K562 (cell line): ENCODE results near the gene MATN4. TPM values are rescaled to one million over a fixed set of nuclear protein-coding genes. Genes with fewer than 3 reads are reported as not detected.

Experiments used
- BCOR ChIP-seq: fragments of 450-650 bp; IDR thresholded peaks from 2 replicates; pipeline ENCODE4 v1.6.1; 2016
- C11orf30 ChIP-seq: fragments of 450-650 bp; IDR thresholded peaks from 2 replicates; pipeline ENCODE4 v1.6.1; 2016; ENCODE audit warnings: low read depth, mild to moderate bottlenecking
- ERF ChIP-seq: fragments of 450-650 bp; formaldehyde crosslinking; IDR thresholded peaks from 2 replicates; pipeline ENCODE4 v1.4.0; 2020; ENCODE audit warnings: mild to moderate bottlenecking, mixed read lengths
- FOS ChIP-seq: IDR thresholded peaks from 3 replicates; pipeline ENCODE4 v1.6.1; 2011; ENCODE audit not compliant: insufficient read length; ENCODE audit errors: extremely low read depth
- NCOA6 ChIP-seq: fragments of 450-650 bp; IDR thresholded peaks from 2 replicates; pipeline ENCODE4 v1.6.1; 2017; ENCODE audit warnings: mild to moderate bottlenecking
- NFIC ChIP-seq: fragments of 450-650 bp; IDR thresholded peaks from 2 replicates; pipeline ENCODE4 v1.6.1; 2017; ENCODE audit warnings: mild to moderate bottlenecking, inconsistent platforms
- RBBP5 ChIP-seq: fragments of 200-600 bp; sonication (generic); IDR thresholded peaks from 2 replicates; pipeline ENCODE4 v1.6.1; 2012; ENCODE audit warnings: borderline replicate concordance, mild to moderate bottlenecking, low read length, control low read depth, inconsistent platforms; ENCODE audit not compliant: insufficient read depth, poor library complexity, severe bottlenecking
- SPI1 ChIP-seq: IDR thresholded peaks from 2 replicates; pipeline ENCODE4 v1.6.1; 2011; ENCODE audit warnings: low read depth, low read length, control low read depth, borderline replicate concordance
- TEAD4 ChIP-seq, 2 experiments: sonication (generic) in 1 of 2; formaldehyde crosslinking in 1 of 2; IDR thresholded peaks; 2 replicates each; pipeline versions ENCODE4 v1.6.1 to v1.8.0; 2012 to 2022; ENCODE audit warnings: borderline replicate concordance in 1 of 2, inconsistent platforms in 1 of 2, low read length in 1 of 2, mild to moderate bottlenecking in 1 of 2, missing genetic modification reagents in 1 of 2
- U2AF1 ChIP-seq: fragments of 200-400 bp; formaldehyde crosslinking; optimal IDR thresholded peaks from 2 replicates; pipeline ENCODE3; 2017; ENCODE audit warnings: mild to moderate bottlenecking, low read depth, low read length, moderate library complexity
- ZNF12 ChIP-seq: sonication (generic); formaldehyde crosslinking; IDR thresholded peaks from 2 replicates; pipeline ENCODE4 v1.4.0; 2020; ENCODE audit warnings: mild to moderate bottlenecking, missing genetic modification reagents
- ZNF551 ChIP-seq: fragments of 250-450 bp; sonication (Bioruptor Pico); IDR thresholded peaks from 2 replicates; pipeline ENCODE4 v1.5.0; 2021; ENCODE audit warnings: mild to moderate bottlenecking, moderate library complexity
- ZNF830 ChIP-seq: fragments of 250-450 bp; sonication (Bioruptor Pico); IDR thresholded peaks from 2 replicates; pipeline ENCODE4 v1.5.0; 2021; ENCODE audit warnings: mild to moderate bottlenecking
- polyA plus RNA-seq, 8 experiments: library from polyadenylated mRNA; depleted of rRNA in 4 of 8; stranded (reverse) in 5 of 8; unstranded in 3 of 8; fragments of >200 nt; fragmentation: Nextera tagmentation in 2 of 8; fragmentation: Illumina TruSeq in 1 of 8; extraction: Ambion mirVana in 2 of 8; extraction: Trizol in 1 of 8; gene quantifications; 2 replicates each; pipeline versions ENCODE4 v1.2.1 to v1.2.3, GENCODE V29; 2011 to 2014; ENCODE audit warnings: inconsistent platforms in 1 of 8, missing spikeins in 1 of 8
- total RNA-seq, 7 experiments: library from RNA; depleted of rRNA in 6 of 7; stranded (reverse); fragments of >200 nt in 6 of 7; fragmentation: Illumina TruSeq in 2 of 7; extraction: Trizol in 2 of 7; gene quantifications; 2 replicates each; pipeline versions ENCODE4 v1.2.1 to v1.2.3, GENCODE V29; 2011 to 2021; ENCODE audit warnings: low replicate concordance in 1 of 7
- TF ChIP-seq, protein P1 (sequence below): fragments of 250-450 bp; sonication (Bioruptor Pico); IDR thresholded peaks from 2 replicates; pipeline ENCODE4 v1.4.0; 2020
- TF ChIP-seq, protein P2 (sequence below): fragments of 250-450 bp; sonication (Bioruptor Pico); IDR thresholded peaks from 2 replicates; pipeline ENCODE4 v1.4.0; 2020; ENCODE audit warnings: mild to moderate bottlenecking, moderate library complexity, borderline replicate concordance
- TF ChIP-seq, protein P3 (sequence below): IDR thresholded peaks from 2 replicates; pipeline ENCODE4 v1.6.1; 2014; ENCODE audit warnings: antibody characterized with exemption

Gene MATN4
- total and polyA plus RNA-seq, 9 of the 15 experiments (the other 6 are each of a cell fraction or from before 2014, with no cell fraction given): 0.09 TPM; not detected in 8

DNA sequence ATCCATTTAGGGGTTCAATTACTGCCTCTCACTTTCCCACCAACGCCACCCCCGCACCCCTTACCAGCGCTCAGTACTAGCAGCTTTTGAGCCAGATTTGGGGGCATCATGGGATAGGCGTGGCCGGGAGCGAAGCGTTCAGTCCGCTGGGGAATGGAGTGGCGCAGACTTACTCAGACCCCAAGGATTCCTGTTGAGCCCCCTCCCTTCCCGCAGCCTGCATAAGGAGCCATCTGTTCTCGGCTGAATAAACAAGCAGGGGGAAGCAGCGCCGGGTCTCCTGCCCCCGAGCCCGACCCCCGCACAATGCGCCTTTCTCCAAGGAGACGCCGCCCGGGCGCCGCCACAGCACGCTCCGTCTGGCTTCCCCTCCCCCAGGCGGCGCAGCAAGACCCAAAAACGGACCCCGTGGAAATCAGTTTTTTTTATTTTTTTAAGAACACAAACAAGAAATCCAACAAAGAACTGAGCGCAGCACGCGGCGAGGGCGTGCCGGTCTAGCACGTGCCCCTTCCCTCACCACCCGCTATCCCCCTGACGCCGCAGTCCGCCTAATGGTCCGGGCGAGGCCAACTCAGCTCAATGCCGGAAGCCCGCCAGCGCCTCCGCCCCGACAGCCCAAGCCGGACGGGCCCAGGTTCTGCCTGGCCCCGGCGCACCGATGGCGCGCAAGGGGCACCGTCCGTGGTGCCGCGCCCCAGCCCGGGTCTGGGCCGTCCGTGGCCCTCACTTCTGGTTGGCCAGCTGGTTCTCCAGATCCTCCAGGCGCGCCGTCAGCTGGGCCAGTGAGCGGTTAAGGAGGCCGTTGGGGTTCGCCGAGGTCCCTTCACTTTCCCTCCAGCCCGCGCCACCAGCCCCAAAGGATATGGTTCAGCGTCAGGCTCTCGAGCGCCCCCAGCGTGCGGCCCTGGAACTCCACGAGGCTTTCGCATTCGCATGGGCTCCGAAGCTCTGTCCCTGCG lies 14.8 kb downstream of the MATN4 start (continued):
- TF ChIP-seq, protein P1, sequence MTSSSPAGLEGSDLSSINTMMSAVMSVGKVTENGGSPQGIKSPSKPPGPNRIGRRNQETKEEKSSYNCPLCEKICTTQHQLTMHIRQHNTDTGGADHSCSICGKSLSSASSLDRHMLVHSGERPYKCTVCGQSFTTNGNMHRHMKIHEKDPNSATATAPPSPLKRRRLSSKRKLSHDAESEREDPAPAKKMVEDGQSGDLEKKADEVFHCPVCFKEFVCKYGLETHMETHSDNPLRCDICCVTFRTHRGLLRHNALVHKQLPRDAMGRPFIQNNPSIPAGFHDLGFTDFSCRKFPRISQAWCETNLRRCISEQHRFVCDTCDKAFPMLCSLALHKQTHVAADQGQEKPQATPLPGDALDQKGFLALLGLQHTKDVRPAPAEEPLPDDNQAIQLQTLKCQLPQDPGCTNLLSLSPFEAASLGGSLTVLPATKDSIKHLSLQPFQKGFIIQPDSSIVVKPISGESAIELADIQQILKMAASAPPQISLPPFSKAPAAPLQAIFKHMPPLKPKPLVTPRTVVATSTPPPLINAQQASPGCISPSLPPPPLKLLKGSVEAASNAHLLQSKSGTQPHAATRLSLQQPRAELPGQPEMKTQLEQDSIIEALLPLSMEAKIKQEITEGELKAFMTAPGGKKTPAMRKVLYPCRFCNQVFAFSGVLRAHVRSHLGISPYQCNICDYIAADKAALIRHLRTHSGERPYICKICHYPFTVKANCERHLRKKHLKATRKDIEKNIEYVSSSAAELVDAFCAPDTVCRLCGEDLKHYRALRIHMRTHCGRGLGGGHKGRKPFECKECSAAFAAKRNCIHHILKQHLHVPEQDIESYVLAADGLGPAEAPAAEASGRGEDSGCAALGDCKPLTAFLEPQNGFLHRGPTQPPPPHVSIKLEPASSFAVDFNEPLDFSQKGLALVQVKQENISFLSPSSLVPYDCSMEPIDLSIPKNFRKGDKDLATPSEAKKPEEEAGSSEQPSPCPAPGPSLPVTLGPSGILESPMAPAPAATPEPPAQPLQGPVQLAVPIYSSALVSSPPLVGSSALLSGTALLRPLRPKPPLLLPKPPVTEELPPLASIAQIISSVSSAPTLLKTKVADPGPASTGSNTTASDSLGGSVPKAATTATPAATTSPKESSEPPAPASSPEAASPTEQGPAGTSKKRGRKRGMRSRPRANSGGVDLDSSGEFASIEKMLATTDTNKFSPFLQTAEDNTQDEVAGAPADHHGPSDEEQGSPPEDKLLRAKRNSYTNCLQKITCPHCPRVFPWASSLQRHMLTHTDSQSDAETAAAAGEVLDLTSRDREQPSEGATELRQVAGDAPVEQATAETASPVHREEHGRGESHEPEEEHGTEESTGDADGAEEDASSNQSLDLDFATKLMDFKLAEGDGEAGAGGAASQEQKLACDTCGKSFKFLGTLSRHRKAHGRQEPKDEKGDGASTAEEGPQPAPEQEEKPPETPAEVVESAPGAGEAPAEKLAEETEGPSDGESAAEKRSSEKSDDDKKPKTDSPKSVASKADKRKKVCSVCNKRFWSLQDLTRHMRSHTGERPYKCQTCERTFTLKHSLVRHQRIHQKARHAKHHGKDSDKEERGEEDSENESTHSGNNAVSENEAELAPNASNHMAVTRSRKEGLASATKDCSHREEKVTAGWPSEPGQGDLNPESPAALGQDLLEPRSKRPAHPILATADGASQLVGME (CRISPR knock-in tag): 0 out of 2 replicates have a peak, but pooled peaks have one; percentile 19
- TF ChIP-seq NFIC (peak; percentile 73), U2AF1 (no peak), RBBP5 (no peak), NCOA6 (peak; percentile 94), BCOR (no peak), ZNF830 (CRISPR knock-in tag) (0 out of 2 replicates have a peak, but pooled peaks have one; percentile 66), ERF (CRISPR knock-in tag) (no peak), TEAD4 (IDR thresholded peaks at IDR 0.05; ENCODE audit: low read length) (no peak), TEAD4 (CRISPR knock-in tag; IDR thresholded peaks at IDR 0.05; ENCODE audit: borderline replicate concordance) (no peak), FOS (no peak), SPI1 (no peak), ZNF12 (no peak), ZNF551 (CRISPR knock-in tag) (no peak), C11orf30 (no peak)
- TF ChIP-seq, protein P2, sequence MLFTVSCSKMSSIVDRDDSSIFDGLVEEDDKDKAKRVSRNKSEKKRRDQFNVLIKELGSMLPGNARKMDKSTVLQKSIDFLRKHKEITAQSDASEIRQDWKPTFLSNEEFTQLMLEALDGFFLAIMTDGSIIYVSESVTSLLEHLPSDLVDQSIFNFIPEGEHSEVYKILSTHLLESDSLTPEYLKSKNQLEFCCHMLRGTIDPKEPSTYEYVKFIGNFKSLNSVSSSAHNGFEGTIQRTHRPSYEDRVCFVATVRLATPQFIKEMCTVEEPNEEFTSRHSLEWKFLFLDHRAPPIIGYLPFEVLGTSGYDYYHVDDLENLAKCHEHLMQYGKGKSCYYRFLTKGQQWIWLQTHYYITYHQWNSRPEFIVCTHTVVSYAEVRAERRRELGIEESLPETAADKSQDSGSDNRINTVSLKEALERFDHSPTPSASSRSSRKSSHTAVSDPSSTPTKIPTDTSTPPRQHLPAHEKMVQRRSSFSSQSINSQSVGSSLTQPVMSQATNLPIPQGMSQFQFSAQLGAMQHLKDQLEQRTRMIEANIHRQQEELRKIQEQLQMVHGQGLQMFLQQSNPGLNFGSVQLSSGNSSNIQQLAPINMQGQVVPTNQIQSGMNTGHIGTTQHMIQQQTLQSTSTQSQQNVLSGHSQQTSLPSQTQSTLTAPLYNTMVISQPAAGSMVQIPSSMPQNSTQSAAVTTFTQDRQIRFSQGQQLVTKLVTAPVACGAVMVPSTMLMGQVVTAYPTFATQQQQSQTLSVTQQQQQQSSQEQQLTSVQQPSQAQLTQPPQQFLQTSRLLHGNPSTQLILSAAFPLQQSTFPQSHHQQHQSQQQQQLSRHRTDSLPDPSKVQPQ (CRISPR knock-in tag): no peak
- TF ChIP-seq, protein P3, sequence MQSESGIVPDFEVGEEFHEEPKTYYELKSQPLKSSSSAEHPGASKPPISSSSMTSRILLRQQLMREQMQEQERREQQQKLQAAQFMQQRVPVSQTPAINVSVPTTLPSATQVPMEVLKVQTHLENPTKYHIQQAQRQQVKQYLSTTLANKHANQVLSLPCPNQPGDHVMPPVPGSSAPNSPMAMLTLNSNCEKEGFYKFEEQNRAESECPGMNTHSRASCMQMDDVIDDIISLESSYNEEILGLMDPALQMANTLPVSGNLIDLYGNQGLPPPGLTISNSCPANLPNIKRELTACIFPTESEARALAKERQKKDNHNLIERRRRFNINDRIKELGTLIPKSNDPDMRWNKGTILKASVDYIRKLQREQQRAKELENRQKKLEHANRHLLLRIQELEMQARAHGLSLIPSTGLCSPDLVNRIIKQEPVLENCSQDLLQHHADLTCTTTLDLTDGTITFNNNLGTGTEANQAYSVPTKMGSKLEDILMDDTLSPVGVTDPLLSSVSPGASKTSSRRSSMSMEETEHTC: no peak
